C4-2B (cell line): ENCODE data around the gene VPS45.

ENCODE experiments used
- ZFX ChIP-seq: fragments of 450-650 bp; IDR thresholded peaks from 2 replicates; pipeline ENCODE4 v1.6.1; 2017
- TF ChIP-seq, protein P1 (sequence below): fragments of 450-650 bp; conservative IDR thresholded peaks from 2 replicates; pipeline ENCODE4 v1.5.1; 2017; ENCODE audit warnings: mild to moderate bottlenecking

- TF ChIP-seq, protein P1, sequence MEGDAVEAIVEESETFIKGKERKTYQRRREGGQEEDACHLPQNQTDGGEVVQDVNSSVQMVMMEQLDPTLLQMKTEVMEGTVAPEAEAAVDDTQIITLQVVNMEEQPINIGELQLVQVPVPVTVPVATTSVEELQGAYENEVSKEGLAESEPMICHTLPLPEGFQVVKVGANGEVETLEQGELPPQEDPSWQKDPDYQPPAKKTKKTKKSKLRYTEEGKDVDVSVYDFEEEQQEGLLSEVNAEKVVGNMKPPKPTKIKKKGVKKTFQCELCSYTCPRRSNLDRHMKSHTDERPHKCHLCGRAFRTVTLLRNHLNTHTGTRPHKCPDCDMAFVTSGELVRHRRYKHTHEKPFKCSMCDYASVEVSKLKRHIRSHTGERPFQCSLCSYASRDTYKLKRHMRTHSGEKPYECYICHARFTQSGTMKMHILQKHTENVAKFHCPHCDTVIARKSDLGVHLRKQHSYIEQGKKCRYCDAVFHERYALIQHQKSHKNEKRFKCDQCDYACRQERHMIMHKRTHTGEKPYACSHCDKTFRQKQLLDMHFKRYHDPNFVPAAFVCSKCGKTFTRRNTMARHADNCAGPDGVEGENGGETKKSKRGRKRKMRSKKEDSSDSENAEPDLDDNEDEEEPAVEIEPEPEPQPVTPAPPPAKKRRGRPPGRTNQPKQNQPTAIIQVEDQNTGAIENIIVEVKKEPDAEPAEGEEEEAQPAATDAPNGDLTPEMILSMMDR = no peak
- TF ChIP-seq ZFX = no peak
Observed at GRCh38 chr1:150021191-150021694, 46.3 kb upstream of the VPS45 start.
